Stimulated activated CD4-positive, alpha-beta T cell treated with anti-CD3 and anti-CD28 coated beads, Interleukin-15, amount 100 ng/mL, for 24 hours (primary cell): ENCODE data around the gene NR2C1.
A peak's percentile ranks its signal among the peaks of the same experiment; 100 is the strongest.
"Not testable (repeated sequence)": the region's sequence is repeated elsewhere in the genome, so short reads cannot be mapped to it uniquely, and the experiment has no call there.

Experiments used
- DNase-seq: peaks from one replicate; pipeline ENCODE4 v3.0.0-alpha.2; 2020

Gene NR2C1

GRCh38 chr12:94997726-94998125 is 75.7 kb downstream of the NR2C1 start:
- no peak for DNase-seq

GRCh38 chr12:94997061-94997460 is 76.4 kb downstream of the NR2C1 start:
- no peak for DNase-seq

GRCh38 chr12:94994312-94994711 is 79.1 kb downstream of the NR2C1 start:
- no peak for DNase-seq

- DNase-seq: not testable (repeated sequence)
These were observed 79.6 kb downstream of the NR2C1 start for GRCh38 chr12:94993855-94994254.

GRCh38 chr12:94990222-94990621 is 83.2 kb downstream of the NR2C1 start:
- DNase-seq: peak; percentile 17

- DNase-seq: peak; percentile 6
These were observed 84.9 kb downstream of the NR2C1 start for GRCh38 chr12:94988471-94988870.

- DNase-seq: no peak
These were observed 85.6 kb downstream of the NR2C1 start for GRCh38 chr12:94987801-94988200.

- DNase-seq: no peak
These were observed 86.2 kb downstream of the NR2C1 start for GRCh38 chr12:94987076-94987669.

- DNase-seq: not testable (repeated sequence)
These were observed 88.3 kb downstream of the NR2C1 start for GRCh38 chr12:94985099-94985498.

GRCh38 chr12:94983321-94983720 is 90.1 kb downstream of the NR2C1 start:
- no peak for DNase-seq

- DNase-seq: no peak
These were observed 91.0 kb downstream of the NR2C1 start for GRCh38 chr12:94982456-94982855.

- no peak for DNase-seq
These were observed 92.8 kb downstream of the NR2C1 start for GRCh38 chr12:94980577-94980976.

GRCh38 chr12:94979941-94980340 is 93.5 kb downstream of the NR2C1 start:
- DNase-seq: no peak

- DNase-seq: no peak
These were observed 95.5 kb downstream of the NR2C1 start for GRCh38 chr12:94977766-94978468.

- DNase-seq: no peak
These were observed 100.2 kb downstream of the NR2C1 start for GRCh38 chr12:94973221-94973620.

GRCh38 chr12:94972795-94973194 is 100.6 kb downstream of the NR2C1 start:
- DNase-seq: no peak

GRCh38 chr12:94971923-94972322 is 101.5 kb downstream of the NR2C1 start:
- DNase-seq: no peak

GRCh38 chr12:94970560-94970959 is 102.9 kb downstream of the NR2C1 start:
- DNase-seq: no peak
